ENCODE measurements around the gene IMPDH1.

DNA sequence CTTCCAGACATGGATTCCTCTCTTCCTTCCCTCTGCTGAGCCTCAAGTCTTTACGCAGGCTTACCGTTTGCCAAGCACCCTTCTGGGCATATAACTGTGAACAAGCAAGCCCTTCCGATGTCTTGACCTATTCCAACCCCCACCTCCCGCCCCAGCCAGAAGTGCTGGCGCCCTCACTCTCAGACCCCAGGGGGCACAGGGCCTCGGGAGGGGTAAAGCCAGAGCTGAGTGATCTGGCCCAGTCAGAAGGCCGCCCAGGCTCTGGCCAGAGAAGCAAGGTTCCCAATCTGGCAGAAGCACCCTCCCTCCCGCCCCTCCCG is 49.5 kb downstream of the IMPDH1 start:
- TF ChIP-seq, protein P1, sequence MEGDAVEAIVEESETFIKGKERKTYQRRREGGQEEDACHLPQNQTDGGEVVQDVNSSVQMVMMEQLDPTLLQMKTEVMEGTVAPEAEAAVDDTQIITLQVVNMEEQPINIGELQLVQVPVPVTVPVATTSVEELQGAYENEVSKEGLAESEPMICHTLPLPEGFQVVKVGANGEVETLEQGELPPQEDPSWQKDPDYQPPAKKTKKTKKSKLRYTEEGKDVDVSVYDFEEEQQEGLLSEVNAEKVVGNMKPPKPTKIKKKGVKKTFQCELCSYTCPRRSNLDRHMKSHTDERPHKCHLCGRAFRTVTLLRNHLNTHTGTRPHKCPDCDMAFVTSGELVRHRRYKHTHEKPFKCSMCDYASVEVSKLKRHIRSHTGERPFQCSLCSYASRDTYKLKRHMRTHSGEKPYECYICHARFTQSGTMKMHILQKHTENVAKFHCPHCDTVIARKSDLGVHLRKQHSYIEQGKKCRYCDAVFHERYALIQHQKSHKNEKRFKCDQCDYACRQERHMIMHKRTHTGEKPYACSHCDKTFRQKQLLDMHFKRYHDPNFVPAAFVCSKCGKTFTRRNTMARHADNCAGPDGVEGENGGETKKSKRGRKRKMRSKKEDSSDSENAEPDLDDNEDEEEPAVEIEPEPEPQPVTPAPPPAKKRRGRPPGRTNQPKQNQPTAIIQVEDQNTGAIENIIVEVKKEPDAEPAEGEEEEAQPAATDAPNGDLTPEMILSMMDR (IDR thresholded peaks at IDR 0.05): no peak
- TF ChIP-seq POLR2A (IDR thresholded peaks at IDR 0.05): no peak

Measured in testis (tissue), 2 donors.